RPMI7951 (cell line): ENCODE data around the gene MS4A4A. TPM values are rescaled to one million over a fixed set of nuclear protein-coding genes. Genes with fewer than 3 reads are reported as not detected.
"Not testable (repeated sequence)": the region's sequence is repeated elsewhere in the genome, so short reads cannot be mapped to it uniquely, and the experiment has no call there.

Experiments
- DNase-seq: peaks from one replicate; pipeline ENCODE4 v3.0.0-alpha.2; 2012; ENCODE audit warnings: low read depth
- total RNA-seq: library from RNA; depleted of rRNA; stranded (reverse); fragments of >200 nt; shearing (Covaris generic); gene quantifications from 2 replicates; pipeline ENCODE4 v1.2.3, GENCODE V29; 2014; rRNA removed

MS4A4A gene
- total RNA-seq: not detected in 2 replicates

DNA sequence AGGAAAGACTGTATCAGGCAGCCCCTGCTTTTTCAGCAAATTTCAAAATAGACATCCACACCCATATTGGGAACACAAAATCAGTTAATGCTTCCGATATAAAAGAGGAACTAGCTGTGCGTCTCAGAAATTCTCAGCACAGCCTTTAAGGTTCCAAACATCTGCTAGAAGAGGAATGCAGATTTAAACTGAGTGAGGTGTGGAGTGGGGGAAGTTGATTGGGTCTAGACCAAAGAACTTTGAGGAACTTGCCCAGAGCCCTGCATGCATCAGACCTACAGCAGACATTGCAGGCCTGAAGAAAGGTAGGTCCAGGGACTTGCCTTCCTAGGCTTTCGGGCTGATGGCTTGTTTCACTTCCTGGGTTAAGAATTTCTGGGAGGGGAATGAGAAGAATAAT, at the start of gene MS4A4A:
MS4A4A (plus strand) TSS at position 255 of the 400 bp plus-strand sequence; CDS start at position 265, 10 bp downstream.
- DNase-seq: no peak

DNA sequence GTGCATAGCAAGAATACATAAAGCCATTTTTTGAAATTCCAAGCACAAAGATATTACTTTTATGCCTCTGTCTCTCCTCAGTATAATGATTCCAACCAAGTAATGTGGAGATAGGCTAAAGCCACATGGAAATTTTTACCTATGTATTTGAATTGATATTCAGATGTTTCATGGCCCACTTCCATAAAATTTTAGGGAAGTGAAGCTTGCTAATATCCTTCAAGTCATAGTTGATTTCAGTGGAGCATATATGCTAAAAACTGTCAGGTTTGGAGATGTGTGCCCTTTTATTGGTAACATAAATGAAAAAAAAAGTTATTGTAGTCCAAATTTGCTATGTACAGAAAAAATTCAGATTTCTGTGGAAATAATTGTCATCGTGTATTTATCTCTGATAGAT, 49.8 kb upstream of the MS4A4A start:
- no peak for DNase-seq

DNA sequence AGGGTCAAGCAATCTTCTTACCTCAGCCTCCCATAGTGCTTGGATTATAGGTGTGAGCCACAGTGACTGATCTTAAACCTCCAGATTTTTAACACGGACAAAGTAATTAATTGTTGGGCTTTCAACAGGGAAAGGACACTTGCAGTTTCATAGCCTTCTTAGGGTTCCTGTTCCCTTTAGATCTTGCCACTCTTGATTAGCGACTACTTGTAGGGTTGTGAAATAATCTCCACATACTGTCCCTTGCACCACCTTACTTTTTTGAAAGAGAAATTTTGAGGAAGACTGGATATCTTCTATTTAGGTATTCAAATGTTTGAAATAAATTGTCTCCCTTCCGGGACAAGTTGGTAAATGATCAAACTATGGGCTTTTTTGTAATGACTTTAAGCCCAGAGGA, 45.1 kb upstream of the MS4A4A start:
- no peak for DNase-seq

DNA sequence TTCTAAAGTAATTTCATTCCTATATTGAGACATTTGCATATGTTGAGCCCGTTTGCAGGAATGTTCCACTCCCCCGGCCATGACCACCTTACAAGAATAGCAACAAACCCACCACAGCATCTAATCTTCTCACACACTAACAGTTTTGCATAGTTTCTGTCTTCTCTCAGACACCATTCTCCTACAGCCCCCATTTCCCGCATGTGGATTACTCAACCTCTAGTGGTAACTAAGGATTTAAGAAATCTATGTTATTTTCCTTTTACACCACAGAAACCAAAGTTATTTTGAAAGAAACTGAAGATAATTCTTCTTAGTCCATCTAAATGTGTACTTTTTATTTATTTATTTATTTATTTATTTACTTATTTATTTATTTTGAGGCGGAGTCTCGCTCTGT, 39.8 kb upstream of the MS4A4A start:
- DNase-seq: no peak

DNA sequence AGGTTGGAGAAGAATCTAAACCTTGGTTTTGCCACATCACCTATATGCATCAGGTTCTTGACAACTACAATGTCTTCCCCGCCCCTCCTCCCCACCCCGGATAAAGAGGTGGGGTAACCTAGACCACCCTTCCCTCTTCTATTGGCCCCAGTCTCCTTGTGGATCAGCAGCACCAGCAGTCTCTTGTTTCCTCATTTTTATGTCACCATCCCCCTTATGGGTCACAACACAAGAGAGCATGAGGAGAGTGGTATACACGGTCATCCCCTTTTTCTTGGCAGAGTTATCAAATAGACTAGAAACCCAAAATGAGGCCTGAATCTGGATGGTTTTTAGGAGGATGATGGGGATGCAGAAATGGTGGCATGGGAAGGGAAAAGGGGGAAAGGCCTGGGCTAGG, 38.7 kb upstream of the MS4A4A start:
- no peak for DNase-seq

DNA sequence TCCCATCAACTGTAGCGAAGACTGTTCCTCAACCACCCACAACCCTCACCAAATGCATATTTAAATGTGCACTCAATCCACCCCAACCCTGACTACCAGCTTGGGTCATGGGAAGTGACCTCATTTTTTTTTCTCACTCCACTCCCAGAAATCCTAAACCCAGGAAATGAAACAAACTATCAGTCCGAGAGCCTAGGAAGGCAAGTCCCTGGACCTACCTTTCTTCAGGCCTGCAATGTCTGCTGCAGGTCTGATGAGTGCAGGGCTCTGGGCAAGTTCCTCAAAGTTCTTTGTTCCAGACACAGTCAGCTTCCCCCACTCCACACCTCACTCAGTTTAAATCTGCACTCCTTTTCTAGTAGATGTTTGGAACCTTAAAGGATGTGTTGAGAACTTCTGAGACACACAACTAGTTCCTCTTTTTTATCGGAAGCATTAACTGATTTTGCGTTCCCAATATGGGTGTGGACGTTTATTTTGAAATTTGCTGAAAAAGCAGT, 37.7 kb upstream of the MS4A4A start, which contains the start of gene MS4A4E:
MS4A4E (minus strand) TSS at position 398 of the 500 bp plus-strand sequence. CDS start 13,082 bp downstream, outside the sequence.
- DNase-seq: no peak

DNA sequence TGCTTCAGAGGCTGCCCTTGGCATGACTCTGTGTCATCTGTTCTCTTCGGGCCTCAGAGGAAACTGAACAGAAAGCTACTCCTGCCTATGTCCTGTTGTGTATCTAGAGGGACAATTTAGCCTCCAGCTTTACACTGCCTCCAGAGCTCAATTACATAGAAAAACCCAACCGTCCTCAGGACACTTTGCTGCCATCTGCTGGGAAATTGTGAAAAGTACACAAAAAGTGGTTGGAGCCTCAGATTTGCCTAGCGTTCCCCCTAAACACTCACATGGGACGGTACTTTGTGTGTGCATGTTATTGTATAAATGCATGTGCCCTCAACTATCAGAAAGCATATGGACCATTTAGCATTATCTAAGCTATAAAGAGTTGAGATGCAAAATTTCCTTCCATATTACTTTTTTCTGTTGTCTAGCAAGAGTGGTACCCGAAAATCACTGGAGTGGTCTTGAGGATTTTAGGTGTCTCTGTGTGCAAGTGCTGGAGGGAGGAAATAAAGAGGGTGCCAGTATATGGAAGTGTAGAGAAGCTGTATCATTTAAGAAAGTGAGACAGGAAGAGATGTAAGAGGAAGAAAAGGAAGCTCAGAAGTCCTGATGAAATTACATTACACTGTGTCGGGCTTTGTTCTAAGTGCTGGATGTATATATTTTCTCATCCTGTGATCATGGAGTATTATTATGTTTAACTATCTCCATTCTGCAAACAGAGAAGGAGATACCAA, 28.8 kb upstream of the MS4A4A start:
- DNase-seq: peak; percentile 43

DNA sequence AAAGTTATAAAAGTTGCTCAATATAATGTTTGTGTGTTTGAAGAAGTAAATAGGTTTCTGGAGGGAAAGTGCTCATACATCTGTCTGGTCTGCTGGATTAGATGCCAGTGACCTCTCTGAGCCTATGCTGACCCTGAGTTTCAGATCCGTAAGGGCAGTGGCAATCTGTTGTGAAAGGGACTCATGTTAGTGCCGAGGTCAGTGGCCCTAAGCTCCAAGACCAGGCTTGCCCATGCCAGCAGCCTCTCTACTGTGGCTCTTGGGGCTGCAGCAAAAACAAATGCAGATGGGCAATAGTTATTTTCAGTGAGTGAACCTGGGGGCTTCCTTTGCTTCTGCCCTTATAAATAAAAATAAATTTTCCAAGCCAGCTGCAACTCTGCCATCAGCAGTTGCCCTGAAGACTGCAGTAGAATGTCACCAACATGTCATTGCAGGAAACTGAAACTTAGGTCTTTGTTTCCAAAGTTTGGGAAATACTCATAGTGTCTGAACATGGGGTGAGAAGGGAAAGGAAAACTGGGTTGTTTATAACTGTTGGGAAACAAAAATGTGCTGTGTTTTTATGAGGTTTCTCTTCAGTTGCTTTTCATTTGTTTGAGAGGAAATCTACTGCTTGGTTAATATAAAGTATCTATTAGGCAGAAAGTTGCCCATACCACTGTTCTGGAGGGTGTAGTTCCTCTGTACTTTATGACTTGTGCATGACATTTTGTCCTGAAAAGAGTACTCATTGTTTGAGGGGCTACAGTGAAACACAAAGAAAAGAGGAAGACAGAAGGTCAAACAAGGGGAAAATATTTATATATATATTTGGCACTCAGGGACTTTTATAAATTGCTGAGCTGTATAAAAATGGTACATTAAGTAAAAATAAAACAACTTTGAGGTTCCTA, 28.0 kb upstream of the MS4A4A start:
- DNase-seq: no peak

DNA sequence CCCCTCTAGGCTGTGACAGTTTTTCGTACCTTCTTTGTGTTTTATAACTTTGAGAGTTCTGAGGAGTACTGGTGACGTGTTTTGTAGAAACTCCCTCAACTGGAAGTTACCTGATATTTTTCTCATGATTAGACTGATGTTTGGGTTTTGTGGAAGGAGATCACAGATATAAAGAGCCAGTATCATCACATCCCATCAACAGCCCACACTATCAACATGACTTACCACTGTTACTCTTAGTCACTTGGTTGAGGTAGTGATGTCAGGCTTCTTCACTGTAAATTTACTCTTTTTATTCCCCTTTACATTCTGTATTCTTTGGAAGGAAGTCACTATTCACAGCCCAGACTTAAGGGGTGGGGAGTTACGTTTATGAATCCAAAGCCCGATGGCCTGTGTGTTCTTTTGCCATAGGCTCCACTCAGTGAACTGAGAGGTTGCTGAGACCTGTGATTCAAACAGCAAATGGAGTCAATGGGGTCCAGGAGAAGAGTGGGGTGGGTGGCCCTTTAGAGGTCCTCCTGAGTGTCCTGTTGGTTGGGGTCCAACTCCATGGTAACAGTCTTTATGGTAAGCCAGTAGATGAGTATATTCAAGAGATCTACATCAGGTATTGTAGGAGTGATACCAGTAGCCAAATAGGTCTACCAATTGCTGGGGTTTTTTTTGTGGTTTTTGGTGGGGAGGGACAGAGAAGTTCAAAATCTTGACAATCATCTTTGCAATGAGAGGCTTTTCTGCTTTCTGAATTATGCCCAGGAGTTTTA, 22.3 kb upstream of the MS4A4A start:
- DNase-seq: no peak

DNA sequence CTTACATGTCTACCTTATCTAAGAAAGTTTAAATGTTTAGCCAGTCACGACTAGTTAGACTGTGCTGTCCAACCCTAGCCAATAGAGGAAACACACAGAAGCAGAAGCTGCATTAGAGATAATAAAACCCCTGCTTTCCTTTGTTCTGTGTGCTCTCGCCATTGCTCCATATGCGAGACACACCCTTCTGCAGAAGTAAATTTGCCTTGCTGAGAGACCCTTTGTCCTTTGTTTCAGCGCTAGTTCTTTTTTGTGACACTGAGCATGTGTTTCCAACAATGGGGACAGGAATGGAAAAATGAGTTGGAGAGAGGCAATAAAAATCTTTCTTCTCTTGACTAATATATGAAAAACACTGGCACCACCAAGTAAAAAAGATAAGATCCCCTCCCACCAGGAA, 19.5 kb upstream of the MS4A4A start:
- DNase-seq: no peak

DNA sequence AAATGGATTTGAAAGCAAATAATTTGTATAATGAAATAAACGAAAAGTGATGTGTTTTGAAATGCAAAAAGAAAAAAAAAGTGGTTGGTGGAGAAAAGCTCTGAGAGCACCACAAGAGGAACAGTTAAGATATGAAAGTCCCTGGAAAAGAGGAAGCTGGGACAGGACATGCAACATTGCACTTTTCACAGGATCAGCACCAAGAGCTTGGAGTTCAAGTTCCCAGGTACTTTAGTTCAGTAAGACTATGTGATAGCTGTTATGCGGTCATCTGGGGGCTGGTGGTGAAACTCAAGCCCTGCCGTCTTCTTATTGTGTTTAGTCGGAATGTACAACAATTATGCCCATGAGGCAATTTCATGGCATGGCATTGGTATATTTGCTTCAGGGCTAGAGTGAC, 17.1 kb upstream of the MS4A4A start:
- DNase-seq: no peak

DNA sequence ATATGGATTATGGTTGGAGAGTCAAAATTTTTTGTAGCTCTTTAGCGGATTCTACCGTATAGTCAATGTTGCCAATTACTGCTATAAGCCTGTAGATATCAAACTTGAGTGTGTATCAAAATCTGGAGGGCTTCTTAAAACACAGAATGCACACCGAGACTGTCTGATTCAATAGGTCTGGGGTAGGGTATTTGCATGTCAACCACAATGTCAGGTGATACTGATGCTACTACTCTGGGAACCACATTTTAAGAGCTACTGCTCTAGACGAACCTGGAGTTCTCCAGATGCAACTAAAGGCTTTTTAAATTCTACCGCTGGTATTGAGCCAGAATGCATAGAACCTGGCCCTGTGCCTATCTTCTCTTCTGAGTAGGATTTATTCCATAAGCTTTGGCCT, 15.8 kb upstream of the MS4A4A start:
- no peak for DNase-seq

DNA sequence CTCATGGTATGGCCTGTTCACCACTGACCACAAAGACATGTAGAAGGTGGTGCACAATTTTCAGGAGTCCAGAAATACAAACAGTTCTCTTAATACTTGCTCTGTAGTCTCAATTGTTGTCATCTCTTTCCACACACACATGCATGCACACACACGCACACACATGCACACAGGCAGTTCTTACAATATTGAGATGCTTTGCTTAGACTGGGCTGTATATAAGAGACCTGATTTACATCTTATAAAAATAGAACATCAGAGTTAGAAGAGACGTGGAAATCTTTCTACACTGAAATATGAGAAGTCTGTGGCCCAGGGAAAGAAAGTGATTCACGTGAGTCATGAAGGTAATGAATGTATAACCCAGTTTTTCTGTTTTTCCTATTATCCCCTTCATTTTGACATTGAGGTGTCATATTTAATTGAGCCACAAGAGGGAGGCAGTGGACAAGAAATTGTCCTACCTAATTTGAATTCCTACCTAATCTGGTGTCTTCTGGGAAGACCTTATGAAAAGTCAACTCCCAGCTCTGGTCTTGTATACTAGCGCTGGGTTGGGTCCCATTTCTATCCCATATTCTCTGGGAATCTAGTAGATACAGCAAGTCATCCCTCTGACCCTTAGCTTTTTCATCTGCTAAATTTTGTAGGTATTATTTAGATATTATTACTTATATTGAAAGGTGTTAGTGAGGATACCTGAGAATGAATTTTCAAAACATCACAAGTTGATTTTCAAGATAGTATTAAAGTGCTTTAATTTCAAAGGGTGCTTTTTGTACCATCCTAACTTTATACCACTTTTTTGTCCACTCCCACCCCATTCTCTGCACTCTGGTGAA, 14.9 kb upstream of the MS4A4A start:
- peak; percentile 35 for DNase-seq

DNA sequence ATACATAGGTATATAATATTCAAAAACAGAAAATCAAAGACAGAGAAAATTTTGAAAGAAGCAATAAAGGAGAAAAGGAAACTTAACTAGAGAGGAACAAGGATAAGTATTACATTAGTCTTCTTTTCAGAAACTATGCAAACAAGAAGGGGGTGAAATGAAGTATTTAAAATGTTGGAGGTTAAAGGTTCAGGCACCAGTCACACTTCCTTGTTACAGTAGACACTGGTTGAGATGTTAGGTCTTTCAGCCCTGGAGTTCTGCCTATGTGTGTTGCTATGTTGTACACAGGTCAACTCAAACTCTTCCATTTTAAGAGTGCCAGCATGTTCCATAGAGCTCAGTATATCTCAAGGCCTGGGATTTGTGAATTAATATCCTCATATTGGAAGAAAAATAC, 6.0 kb upstream of the MS4A4A start:
- no peak for DNase-seq

DNA sequence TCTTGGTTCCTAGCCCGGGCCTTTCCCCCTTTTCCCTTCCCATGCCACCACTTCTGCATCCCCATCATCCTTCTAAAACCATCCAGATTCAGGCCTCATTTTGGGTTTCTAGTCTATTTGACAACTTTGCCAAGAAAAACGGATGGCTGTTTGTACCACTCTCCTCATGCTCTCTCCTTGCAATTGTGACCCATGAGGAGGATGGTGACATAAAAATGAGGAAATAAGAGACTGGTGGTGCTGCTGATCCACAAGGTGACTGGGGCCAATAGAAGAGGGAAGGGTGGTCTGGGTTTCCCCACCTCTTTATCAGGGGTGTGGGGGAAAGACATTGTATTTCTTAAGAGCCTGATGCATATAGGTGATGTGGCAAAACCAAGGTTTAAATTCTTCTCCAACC, 1.0 kb downstream of the MS4A4A start:
- DNase-seq: no peak

DNA sequence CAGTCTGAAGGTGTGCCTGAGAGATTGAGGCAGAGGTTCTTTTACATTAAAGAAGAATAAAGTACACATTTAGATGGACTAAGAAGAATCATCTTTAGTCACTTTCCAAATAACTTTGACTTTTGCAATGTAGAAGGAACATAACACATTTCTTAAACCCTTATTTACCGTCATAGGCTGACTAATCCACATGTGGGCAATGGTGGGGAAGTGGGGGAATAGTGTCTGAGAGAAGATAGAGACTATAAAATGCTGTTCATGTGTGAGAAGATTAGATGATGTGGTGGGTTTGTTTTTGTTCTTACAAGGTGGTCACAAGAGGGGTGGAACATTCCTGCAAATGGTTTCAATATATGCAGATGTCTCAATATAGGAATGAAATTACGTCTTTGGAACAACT, 1.8 kb downstream of the MS4A4A start:
- no peak for DNase-seq

DNA sequence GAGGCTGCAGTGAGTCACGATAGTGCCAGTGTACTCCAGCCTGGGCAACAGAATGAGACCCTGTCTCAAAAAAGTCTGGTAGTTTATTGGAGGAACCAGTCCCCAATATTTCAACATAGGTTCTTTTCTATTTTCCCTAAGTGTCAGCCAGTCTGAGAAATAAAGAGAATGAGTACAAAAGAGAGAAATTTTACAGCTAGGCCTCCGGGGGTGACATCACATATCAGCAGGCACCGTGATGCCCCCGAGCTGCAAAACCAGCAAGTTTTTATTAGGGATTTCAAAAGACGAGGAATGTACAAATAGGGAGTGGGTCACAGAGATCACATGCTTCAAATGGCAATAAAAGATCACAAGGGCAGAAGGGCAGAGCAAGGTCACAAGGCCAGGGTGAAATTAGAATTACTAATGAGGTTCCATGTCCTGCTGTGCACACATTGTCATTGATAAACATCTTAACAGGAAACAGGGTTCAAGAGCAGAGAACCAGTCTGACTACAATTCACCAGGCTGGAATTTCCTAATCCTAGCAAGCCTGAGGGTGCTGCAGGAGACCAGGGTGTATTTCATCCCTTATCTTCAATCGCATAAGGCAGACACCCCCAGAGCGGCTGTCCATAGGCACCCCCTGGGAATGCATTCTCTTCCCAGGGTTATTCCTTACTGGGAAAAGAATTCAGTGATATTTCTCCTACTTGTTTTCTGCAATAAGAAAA, 5.1 kb downstream of the MS4A4A start:
- DNase-seq: not testable (repeated sequence)

DNA sequence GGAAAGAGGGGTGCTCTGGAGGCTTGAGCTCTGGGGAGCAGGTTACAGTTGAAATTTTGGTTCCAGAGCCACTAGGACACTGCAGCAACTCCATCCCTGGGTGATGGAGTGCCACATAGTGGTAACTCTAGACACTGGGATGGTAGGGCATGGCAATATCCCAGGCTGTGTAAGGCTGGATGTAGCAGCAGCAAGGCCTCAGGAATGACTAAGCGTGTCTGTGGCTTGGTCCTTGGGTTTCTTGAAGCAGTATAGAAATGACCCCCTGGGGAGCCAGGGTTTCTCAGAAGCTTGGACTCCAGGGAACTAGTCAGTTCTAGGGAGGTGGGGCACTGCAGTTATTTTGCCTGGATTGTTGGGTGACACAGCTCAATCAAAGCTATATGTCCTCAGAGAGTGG, 8.1 kb downstream of the MS4A4A start:
- no peak for DNase-seq

DNA sequence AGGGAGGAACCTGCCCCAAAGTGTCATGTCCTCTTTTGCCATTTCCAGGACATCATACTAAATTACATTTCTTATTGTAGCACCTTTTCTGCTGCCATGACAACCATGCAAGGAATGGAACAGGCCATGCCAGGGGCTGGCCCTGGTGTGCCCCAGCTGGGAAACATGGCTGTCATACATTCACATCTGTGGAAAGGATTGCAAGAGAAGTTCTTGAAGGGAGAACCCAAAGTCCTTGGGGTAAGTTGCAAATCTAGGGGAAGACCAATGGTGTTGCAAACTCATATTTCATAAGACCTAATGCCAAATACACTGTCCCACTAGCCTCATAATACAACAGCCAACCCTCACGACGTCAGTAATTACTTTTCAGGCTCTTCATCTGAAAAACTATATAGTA, 11.7 kb downstream of the MS4A4A start:
- DNase-seq: no peak

DNA sequence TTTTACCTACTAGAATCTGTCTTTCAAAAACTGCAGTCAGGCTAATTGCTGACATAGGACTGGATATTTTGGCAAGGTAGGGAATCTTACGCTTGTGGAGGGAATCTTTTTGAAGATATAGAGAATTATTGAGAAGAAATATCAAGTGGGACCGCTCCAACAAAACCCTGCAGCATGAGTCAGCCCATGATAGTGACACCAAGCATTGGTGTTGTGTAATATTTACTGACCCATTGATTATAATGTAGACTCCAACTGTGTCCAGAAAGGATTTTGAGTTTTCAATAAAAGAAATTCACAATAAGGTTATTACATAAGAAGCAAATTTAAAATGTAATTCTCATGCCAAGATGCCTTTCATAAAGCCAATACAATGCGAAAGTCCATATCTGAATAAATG, 20.7 kb downstream of the MS4A4A start:
- DNase-seq: no peak
